B cell (primary cell): ENCODE measurements around the gene KCNK4. TPM values are rescaled to one million over a fixed set of nuclear protein-coding genes. Genes with fewer than 3 reads are reported as not detected.

Source experiments
- ATAC-seq: fragments of 200-7000 bp; cut with Tn5 transposase; one replicate; pipeline ENCODE4 v1.10.0; 2021; ENCODE audit warnings: low read depth, mild to moderate bottlenecking, moderate number of reproducible peaks, moderate library complexity
- CTCF ChIA-PET: fragments of 350-600 bp; sonication (Branson Sonifier 250); formaldehyde crosslinking; loops from one replicate; lab custom pipeline; 2021; ENCODE audit warnings: antibody characterized with exemption, inconsistent platforms; lab: Charles Lee
- POLR2A ChIA-PET: fragments of 350-600 bp; sonication (Branson Sonifier 250); formaldehyde crosslinking; loops from one replicate; lab custom pipeline; 2021; ENCODE audit warnings: antibody characterized with exemption; lab: Charles Lee
- DNase-seq: peaks from one replicate; pipeline ENCODE4 v3.0.0; 2013
- H2AFZ ChIP-seq: 2 replicates; pipeline ENCODE4 v1.6.1; 2012; ENCODE audit warnings: mild to moderate bottlenecking, low read depth, low read length; ENCODE audit not compliant: insufficient read depth, poor library complexity, severe bottlenecking
- H3K27ac ChIP-seq, 2 donors: 1 replicate in 1 of 2; 2 replicates in 1 of 2; pipeline ENCODE4 v1.5.1; 2012 to 2013; ENCODE audit warnings: low read length in 2 of 2, mild to moderate bottlenecking in 2 of 2, moderate library complexity in 1 of 2
- H3K27me3 ChIP-seq, 4 experiments: fragments of 200-600 bp in 1 of 4; sonication (generic) in 1 of 4; replicated peaks in 1 of 4; 1 replicate in 2 of 4; 2 replicates in 2 of 4; pipeline versions ENCODE4 v1.6.1 to v1.7.0; 2013 to 2016; ENCODE audit warnings: low read length in 3 of 4, mild to moderate bottlenecking in 2 of 4, mixed read lengths in 1 of 4, moderate library complexity in 1 of 4; ENCODE audit not compliant: insufficient read depth in 4 of 4, control insufficient read depth in 3 of 4; ENCODE audit errors: control extremely low read depth in 1 of 4
- H3K36me3 ChIP-seq, 2 experiments: replicated peaks in 1 of 2; 1 replicate in 1 of 2; 2 replicates in 1 of 2; pipeline versions ENCODE4 v1.6.1 to v1.7.1; 2013; ENCODE audit warnings: low read length in 1 of 2; ENCODE audit not compliant: insufficient read depth in 2 of 2, control insufficient read depth in 1 of 2; ENCODE audit errors: control extremely low read depth in 1 of 2, extremely low read depth in 1 of 2
- H3K4me1 ChIP-seq, 2 donors: fragments of 200-600 bp in 1 of 2; sonication (generic) in 1 of 2; 1 replicate in 1 of 2; 2 replicates in 1 of 2; pipeline versions ENCODE4 v1.5.1 to v1.6.1; 2013 to 2017; ENCODE audit warnings: low read length in 2 of 2; ENCODE audit not compliant: control insufficient read depth in 2 of 2, insufficient read depth in 2 of 2
- H3K4me2 ChIP-seq: replicated peaks from 2 replicates; pipeline ENCODE3; 2012; ENCODE audit warnings: mild to moderate bottlenecking, low read depth, low read length; ENCODE audit not compliant: poor library complexity, severe bottlenecking
- H3K4me3 ChIP-seq, 5 experiments: fragments of 200-600 bp in 1 of 5; sonication (generic) in 1 of 5; 1 replicate in 3 of 5; 2 replicates in 2 of 5; pipeline versions ENCODE4 v1.5.1 to v1.7.0; 2011 to 2016; ENCODE audit warnings: low read length in 4 of 5, mild to moderate bottlenecking in 4 of 5, low read depth in 2 of 5, control low read depth in 1 of 5, moderate library complexity in 1 of 5; ENCODE audit not compliant: insufficient read depth in 1 of 5; ENCODE audit errors: control extremely low read depth in 1 of 5, extremely low read depth in 1 of 5
- H3K79me2 ChIP-seq: fragments of 200-600 bp; sonication (generic); one replicate; pipeline ENCODE4 v1.6.0; 2016; ENCODE audit warnings: low read length; ENCODE audit not compliant: control insufficient read depth, insufficient read depth
- H3K9ac ChIP-seq: fragments of 200-600 bp; sonication (generic); 2 replicates; pipeline ENCODE4 v1.6.1; 2017; ENCODE audit warnings: mild to moderate bottlenecking, low read length, moderate library complexity
- H3K9me3 ChIP-seq, 3 donors: one replicate each; pipeline versions ENCODE4 v1.6.1 to v1.7.1; 2013; ENCODE audit warnings: low read length in 2 of 3; ENCODE audit not compliant: control insufficient read depth in 2 of 3, insufficient read depth in 1 of 3; ENCODE audit errors: control extremely low read depth in 1 of 3
- H4K20me1 ChIP-seq: 2 replicates; pipeline ENCODE4 v1.6.0; 2012; ENCODE audit warnings: mild to moderate bottlenecking, low read length; ENCODE audit not compliant: insufficient read depth, control insufficient read depth, poor library complexity, severe bottlenecking
- H3K27ac Mint-ChIP-seq: one replicate; pipeline ENCODE4 v1.8.0; 2021; ENCODE audit warnings: mixed read lengths
- H3K27me3 Mint-ChIP-seq: one replicate; pipeline ENCODE4 v1.8.0; 2021; ENCODE audit warnings: mixed read lengths
- H3K4me1 Mint-ChIP-seq: one replicate; pipeline ENCODE4 v1.8.0; 2021; ENCODE audit warnings: mixed read lengths
- H3K4me3 Mint-ChIP-seq: one replicate; pipeline ENCODE4 v1.8.0; 2021; ENCODE audit warnings: mixed read lengths
- H3K9me3 Mint-ChIP-seq: one replicate; pipeline ENCODE4 v1.8.0; 2022; ENCODE audit warnings: mixed read lengths; ENCODE audit not compliant: insufficient read depth
- CTCF ChIP-seq: fragments of 200-600 bp; IDR thresholded peaks from one replicate; pipeline ENCODE4 v1.8.0; 2022; ENCODE audit warnings: antibody characterized with exemption, mild to moderate bottlenecking
- EZH2 ChIP-seq: IDR thresholded peaks from 2 replicates; pipeline ENCODE4 v1.6.1; 2012; ENCODE audit warnings: borderline replicate concordance, low read depth, mild to moderate bottlenecking, moderate library complexity, low read length; ENCODE audit not compliant: insufficient read depth, poor library complexity, severe bottlenecking
- WGBS: methylation state at CpG from one replicate; pipeline ENCODE4 v1.1.5; 2013; ENCODE audit warnings: missing lambda C conversion rate; ENCODE audit not compliant: insufficient coverage; 5-methylcytosine and 5-hydroxymethylcytosine counted together
- intact Hi-C: fragments of 100-400 bp; cut with micrococcal nuclease; formaldehyde crosslinking; loops from one replicate; pipeline ENCODE4 v1.10.0; 2022
- polyA plus RNA-seq: library from polyadenylated mRNA; depleted of rRNA; stranded (reverse); fragments of >200 nt; gene quantifications from 2 replicates; pipeline ENCODE4 v1.2.3, GENCODE V29; 2012
- total RNA-seq, 2 donors: library from RNA; stranded (reverse); fragments of 120-200 nt in 1 of 2; gene quantifications; 1 replicate in 1 of 2; 2 replicates in 1 of 2; pipeline versions ENCODE4 v1.2.3 to v1.2.4, GENCODE V29; 2013 to 2022

KCNK4 gene
- total and polyA plus RNA-seq, 2 donors (not counting 1 experiment from before 2014, with no cell fraction given) = 0.32 TPM; not detected in 1

GRCh38 chr11:64263021-64263946, 27.8 kb upstream of the KCNK4 start:
- ATAC-seq = no peak
- Histone ChIP-seq H2AFZ (no peak overlapping the region), H3K4me2 (no peak overlapping the region), H3K9me3 (no peaks in the 10 kb centered on the region), H3K79me2 (no peaks in the 10 kb centered on the region), H3K4me1 (peaks cover 2 to 5% of the 10 kb centered on the region in 2 donors), H3K4me3 (no peak overlapping the region), H3K9ac (no peak overlapping the region), H4K20me1 (no peaks in the 10 kb centered on the region), H3K27ac (no peak overlapping the region), H3K27me3 (no peaks in the 10 kb centered on the region), H3K36me3 (no peaks in the 10 kb centered on the region)
- intact Hi-C loops = no loop called here
- 93% methylated on average over 27 of the region's 29 CpGs for WGBS
- ChIA-PET POLR2A (interaction anchor here (0.6 kb wide), 1 partner anchor 1457 kb away, joined by 4 read pairs; no protein-coding TSS in a partner anchor), CTCF (interaction anchor here (1.2 to 1.4 kb wide), 2 partner anchors 57 to 59 kb away, joined by 3 to 4 read pairs; partner anchors contain the start of gene FERMT3)
- no peak for DNase-seq
- no peak overlapping the region for H3K4me3 Mint-ChIP-seq
- H3K9me3 Mint-ChIP-seq = no peaks in the 10 kb centered on the region
- no peak for TF ChIP-seq EZH2
- no peak for TF ChIP-seq CTCF
- no peaks in the 10 kb centered on the region for H3K27me3 Mint-ChIP-seq
- no peak overlapping the region for H3K27ac Mint-ChIP-seq
- H3K4me1 Mint-ChIP-seq = no peaks in the 10 kb centered on the region

- Histone ChIP-seq H3K4me1 (peaks cover 9 to 11% of the 10 kb centered on the region in 2 donors), H4K20me1 (no peaks in the 10 kb centered on the region), H3K4me2 (no peak overlapping the region), H3K79me2 (no peaks in the 10 kb centered on the region), H2AFZ (no peak overlapping the region), H3K9ac (no peak overlapping the region), H3K36me3 (no peaks in the 10 kb centered on the region), H3K4me3 (no peak overlapping the region), H3K9me3 (no peaks in the 10 kb centered on the region), H3K27me3 (no peaks in the 10 kb centered on the region), H3K27ac (no peak overlapping the region)
- intact Hi-C loops = no loop called here
- ChIA-PET CTCF (interaction anchor here (0.9 to 1.4 kb wide), 3 partner anchors 40 to 60 kb away, joined by 3 to 4 read pairs (median 3); partner anchors contain the start of gene FERMT3), POLR2A (interaction anchor here (0.6 kb wide), 1 partner anchor 1458 kb away, joined by 4 read pairs; no protein-coding TSS in a partner anchor)
- ATAC-seq (no peak), DNase-seq (no peak)
- no peak overlapping the region for H3K4me3 Mint-ChIP-seq
- H3K9me3 Mint-ChIP-seq = no peaks in the 10 kb centered on the region
- H3K27me3 Mint-ChIP-seq = no peaks in the 10 kb centered on the region
- H3K4me1 Mint-ChIP-seq = peaks cover 3% of the 10 kb centered on the region
- TF ChIP-seq EZH2 = no peak
- TF ChIP-seq CTCF = no peak
- WGBS = 99% methylated on average over 6 of the region's 8 CpGs
- H3K27ac Mint-ChIP-seq = no peak overlapping the region
These were observed 27.2 kb upstream of the KCNK4 start for GRCh38 chr11:64263947-64264317.
